Tracheal epithelial cell (primary cell): ENCODE results near the gene UBE2J2. TPM values are rescaled to one million over a fixed set of nuclear protein-coding genes. Genes with fewer than 3 reads are reported as not detected.

Experiments
- total RNA-seq: library from RNA; depleted of rRNA; stranded (reverse); fragments of >200 nt; gene quantifications from 2 replicates; pipeline ENCODE4 v1.2.1, GENCODE V29; 2014

Gene UBE2J2
- total RNA-seq, result 45.2 and 48.0 TPM in 2 replicates

DNA sequence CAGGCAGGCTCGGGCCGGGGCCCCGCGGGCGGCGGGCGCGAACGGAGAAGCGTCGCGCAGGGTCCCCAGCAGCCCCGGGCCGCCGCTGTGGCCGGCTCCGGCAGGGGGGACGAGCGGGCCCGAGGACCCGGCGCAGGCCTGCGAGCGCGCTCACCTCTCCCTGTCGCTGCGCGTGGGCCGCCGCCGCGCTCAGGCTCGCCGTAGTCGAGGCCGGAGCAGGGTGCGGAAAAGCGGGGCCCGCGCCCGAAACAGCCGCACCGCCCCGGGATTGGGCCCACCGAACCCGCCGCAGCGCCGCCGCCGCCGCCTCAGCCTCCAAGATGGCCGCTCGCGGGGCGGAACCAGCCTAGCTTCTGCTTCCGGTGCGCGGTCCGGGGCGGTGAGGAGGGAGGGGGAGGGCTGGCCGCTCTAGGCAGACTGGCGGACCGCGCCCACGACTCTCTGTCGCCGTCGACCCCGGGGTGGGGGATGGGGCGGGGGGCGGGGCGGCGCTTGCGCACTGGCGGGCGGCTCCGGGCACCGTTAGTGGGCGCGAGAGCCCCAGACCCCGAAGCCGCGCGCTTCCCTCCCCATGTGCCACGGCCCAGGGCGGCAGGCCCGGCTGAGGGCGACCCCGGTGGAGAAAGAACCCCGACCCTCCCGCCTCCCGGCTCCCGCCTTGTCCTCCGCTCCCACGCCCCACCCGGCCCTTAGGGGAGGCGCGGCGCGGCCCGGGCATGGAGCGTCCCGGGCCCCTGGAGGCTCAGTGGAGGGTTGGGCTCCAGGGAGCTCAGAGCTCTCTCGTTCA is at the start of gene UBE2J2:
Gene UBE2J2, minus strand, starts transcription at position 343 of the 787 bp plus-strand sequence. CDS start 5,862 bp downstream, outside the sequence.

DNA sequence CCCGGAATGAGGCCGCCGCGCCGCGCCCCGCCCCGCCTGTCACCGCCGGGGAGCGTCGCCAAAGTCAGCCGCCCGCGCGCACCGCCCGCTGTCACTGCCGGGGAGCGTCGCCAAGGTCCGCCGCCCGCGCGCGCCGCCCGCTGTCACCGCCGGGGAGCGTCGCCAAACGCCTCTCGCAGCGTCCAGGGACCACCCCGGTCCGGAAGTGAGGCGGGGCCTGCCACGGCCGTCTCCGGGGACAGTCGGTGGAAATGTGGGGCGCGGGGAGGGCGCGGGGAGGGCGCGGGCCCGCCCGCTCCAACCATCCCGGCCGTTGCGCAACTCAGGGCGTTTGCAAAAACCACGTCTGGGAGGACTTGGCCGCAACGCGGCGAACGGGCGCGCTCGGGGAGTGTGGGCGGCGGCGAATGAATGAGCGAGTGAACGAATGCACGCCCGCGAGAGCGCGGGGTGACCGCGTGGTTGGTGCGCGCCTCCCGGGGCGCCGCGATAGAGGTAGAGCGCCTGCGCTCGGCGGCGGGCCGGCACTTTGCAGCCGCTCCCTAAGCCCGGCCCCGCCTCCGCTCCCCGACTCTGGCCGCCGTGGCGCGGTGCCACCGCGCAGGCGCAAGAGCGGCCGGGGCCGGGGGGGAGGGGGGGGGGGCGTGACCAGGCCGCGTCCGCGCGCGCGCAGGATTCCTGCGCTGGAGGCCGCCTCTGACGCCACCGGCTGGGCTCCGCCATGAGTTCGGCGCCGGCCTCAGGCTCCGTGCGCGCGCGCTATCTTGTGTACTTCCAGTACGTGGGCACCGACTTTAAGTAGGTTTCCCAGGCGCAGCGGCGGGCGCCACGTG is 34.5 kb upstream of the UBE2J2 start, which contains the start of the genes ACAP3 and PUSL1:
Gene ACAP3, minus strand, starts transcription at position 8 of the 833 bp plus-strand sequence. CDS start 115 bp downstream, outside the sequence.
Gene PUSL1, plus strand, starts transcription at position 675 of the 833 bp plus-strand sequence. Its CDS starts 47 bp downstream, at position 722.

DNA sequence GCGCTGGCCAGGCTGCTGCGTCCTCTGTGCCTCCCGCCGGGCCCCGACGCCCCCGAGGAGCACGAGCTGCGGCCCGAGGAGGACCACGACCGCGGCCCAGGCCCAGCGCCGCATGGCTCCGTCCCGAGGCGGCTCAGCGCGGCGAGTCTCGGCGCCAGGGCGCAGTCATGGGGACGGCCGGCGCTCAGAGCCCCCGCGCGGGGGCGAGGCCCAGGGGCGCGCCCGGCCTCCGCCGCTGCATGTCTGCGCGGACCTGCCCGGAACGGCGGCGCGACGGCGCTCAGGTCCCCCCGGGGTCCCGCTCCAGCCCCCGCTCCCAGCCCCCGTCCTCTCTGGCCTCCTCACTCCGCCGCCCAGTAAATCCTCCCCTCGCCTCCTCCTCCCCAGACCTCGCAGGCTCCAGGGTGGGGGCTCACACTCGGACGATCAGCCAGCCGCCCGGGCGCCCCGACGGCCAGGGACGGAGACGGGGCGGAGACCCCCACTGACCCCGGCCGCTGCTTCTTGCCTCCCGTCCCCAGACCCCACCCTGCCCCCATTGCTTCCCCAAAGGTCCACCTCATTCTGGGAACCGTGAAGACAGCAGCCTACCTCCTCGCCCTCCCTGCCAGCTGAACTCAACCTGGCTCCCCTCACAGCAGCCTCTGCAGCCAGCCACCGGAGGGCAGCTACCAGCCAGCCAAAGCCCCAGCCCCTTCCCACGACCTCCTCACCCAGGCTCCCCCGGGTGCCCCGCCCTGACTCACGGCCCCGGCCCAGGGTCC is 26.9 kb downstream of the UBE2J2 start, which contains the start of gene C1QTNF12:
Gene C1QTNF12, minus strand, starts transcription at position 146 of the 764 bp plus-strand sequence. Its CDS starts 32 bp downstream, at position 114.

DNA sequence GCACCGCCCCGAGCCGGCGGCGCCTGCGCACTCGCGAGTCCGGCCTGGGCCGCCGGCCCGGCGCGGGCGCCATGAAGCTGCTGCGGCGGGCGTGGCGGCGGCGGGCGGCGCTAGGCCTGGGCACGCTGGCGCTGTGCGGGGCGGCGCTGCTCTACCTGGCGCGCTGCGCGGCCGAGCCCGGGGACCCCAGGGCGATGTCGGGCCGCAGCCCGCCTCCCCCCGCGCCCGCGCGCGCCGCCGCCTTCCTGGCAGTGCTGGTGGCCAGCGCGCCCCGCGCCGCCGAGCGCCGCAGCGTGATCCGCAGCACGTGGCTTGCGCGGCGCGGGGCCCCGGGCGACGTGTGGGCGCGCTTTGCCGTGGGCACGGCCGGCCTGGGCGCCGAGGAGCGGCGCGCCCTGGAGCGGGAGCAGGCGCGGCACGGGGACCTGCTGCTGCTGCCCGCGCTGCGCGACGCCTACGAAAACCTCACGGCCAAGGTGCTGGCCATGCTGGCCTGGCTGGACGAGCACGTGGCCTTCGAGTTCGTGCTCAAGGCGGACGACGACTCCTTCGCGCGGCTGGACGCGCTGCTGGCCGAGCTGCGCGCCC is 41.4 kb downstream of the UBE2J2 start, which contains the start of gene B3GALT6:
Gene B3GALT6, plus strand, starts transcription at position 30 of the 588 bp plus-strand sequence. Its CDS starts 42 bp downstream, at position 72.

GRCh38 chr1:1231400-1232207 is 42.0 kb downstream of the UBE2J2 start, which contains the start of gene SDF4:
SDF4 (minus strand) TSS chr1:1232001; CDS start chr1:1228772, 3,229 bp downstream.

DNA sequence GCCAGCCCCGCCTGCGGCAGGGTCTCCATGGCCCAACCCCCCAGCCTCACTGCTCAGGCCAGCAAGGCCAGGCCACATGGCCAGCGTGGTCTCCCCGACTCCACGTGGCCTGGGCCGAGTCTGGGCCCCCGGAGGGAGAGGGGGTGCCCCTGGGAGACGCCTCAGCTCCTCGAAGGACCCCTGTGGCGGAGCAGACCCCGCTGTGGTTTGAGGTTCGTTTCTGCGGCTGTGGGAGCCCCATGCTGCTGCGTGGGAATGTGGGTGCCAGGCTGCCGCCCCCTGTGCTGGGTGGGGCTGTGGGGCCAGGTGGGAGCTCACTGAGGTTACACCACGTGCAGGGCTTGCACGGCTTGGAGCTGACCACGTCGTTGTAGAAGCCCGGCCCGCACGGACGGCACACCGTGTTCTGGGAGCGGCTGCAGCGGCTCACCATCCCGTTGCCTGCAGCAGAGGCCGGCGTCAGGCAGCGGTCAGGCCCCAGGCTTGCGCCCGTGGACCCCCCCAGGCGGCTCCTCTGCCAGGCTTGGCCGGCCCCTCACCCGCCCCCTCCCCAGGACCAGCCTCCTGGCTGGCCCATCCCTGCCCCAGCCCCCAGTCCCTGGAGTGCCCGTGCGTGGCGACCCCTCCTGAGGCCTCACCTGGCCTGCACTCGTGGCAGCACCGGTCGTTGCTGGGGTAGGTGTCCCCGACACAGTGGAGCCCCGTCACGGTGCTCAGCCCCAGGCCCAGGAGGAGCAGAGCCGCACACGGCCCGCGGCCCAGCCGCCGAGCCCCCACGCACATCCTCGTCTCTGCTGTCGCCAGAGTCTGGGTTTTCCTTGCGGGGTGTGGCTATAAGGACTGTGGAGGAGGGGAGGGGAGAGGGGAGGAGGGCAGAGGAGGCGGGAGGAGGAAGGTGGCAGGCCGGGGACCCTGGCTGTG is 60.0 kb downstream of the UBE2J2 start, which contains the start of gene TNFRSF4:
Gene TNFRSF4, minus strand, starts transcription at position 809 of the 921 bp plus-strand sequence. Its CDS starts 26 bp downstream, at position 783.

DNA sequence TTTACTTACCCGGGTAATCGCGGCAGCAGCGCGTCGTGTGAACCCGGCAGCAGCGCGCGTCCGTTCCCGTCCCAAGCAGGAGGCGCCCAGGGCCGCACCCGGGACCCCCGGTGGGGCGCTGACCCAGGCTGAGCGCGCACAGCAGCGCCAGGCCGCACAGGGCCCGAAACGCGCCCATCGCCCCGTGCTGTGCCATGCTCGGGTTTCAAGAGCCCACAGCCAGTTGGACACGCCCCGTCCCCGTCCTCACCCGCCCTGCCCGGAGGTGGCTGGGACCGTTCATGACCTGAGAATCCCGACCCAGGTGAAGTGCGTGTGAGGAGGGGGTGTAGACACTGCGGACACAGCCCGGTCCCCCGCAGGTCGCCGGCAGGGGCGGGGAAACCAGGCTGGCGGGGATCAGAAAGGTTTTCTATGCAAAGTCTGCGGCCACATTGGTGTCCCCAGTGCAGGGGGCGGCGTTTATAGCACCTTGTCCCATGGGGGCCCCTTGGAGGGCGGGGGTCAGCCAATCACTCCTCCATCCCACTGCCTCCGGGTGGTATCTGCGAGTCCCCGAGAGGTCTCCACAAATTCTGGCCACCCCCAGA is 67.2 kb downstream of the UBE2J2 start, which contains the start of gene TNFRSF18:
Gene TNFRSF18, minus strand, starts transcription at position 217 of the 590 bp plus-strand sequence. Its CDS starts 21 bp downstream, at position 196.

Other genes with a start within 250 kb of the UBE2J2 start
- 3.8 and 5.1 TPM in 2 replicates for gene RNF223, start 199.5 kb downstream of the UBE2J2 start, total RNA-seq
- 8.0 and 10.2 TPM in 2 replicates for gene C1orf159, start 157.8 kb downstream of the UBE2J2 start, total RNA-seq
- gene TTLL10, start 100.0 kb downstream of the UBE2J2 start, total RNA-seq, result not detected in 2 replicates
- gene TNFRSF18, start 67.3 kb downstream of the UBE2J2 start, total RNA-seq, result 0.64 and 1.9 TPM in 2 replicates
- not detected in 2 replicates for gene TNFRSF4, start 59.7 kb downstream of the UBE2J2 start, total RNA-seq
- 73.1 and 76.6 TPM in 2 replicates for gene SDF4, start 41.9 kb downstream of the UBE2J2 start, total RNA-seq
- 28.8 and 37.8 TPM in 2 replicates for gene B3GALT6, start 41.6 kb downstream of the UBE2J2 start, total RNA-seq
- gene C1QTNF12, start 27.1 kb downstream of the UBE2J2 start, total RNA-seq, result 1.9 and 2.4 TPM in 2 replicates
- 0.21 and 0.96 TPM in 2 replicates for gene SCNN1D, start 6.6 kb upstream of the UBE2J2 start, total RNA-seq
- gene ACAP3, start 34.1 kb upstream of the UBE2J2 start, total RNA-seq, result 35.0 and 38.1 TPM in 2 replicates
- 25.1 and 36.7 TPM in 2 replicates for gene PUSL1, start 34.7 kb upstream of the UBE2J2 start, total RNA-seq
- 53.9 and 67.0 TPM in 2 replicates for gene INTS11, start 50.8 kb upstream of the UBE2J2 start, total RNA-seq
- 17.1 and 23.1 TPM in 2 replicates for gene CPTP, start 50.9 kb upstream of the UBE2J2 start, total RNA-seq
- 0.21 TPM in 1 of 2 replicates, not detected in the other for gene TAS1R3, start 57.4 kb upstream of the UBE2J2 start, total RNA-seq
- gene DVL1, start 75.6 kb upstream of the UBE2J2 start, total RNA-seq, result 262 and 265 TPM in 2 replicates
- gene MXRA8, start 84.7 kb upstream of the UBE2J2 start, total RNA-seq, result 2.8 and 12.0 TPM in 2 replicates
- 138 and 166 TPM in 2 replicates for gene AURKAIP1, start 101.4 kb upstream of the UBE2J2 start, total RNA-seq
- gene CCNL2, start 125.5 kb upstream of the UBE2J2 start, total RNA-seq, result 75.2 and 80.1 TPM in 2 replicates
- 56.1 and 74.5 TPM in 2 replicates for gene MRPL20, start 133.4 kb upstream of the UBE2J2 start, total RNA-seq
- 11.6 and 15.1 TPM in 2 replicates for gene ANKRD65, start 147.4 kb upstream of the UBE2J2 start, total RNA-seq
- 13.0 and 14.1 TPM in 2 replicates for gene VWA1, start 161.8 kb upstream of the UBE2J2 start, total RNA-seq
- gene ATAD3C, start 175.8 kb upstream of the UBE2J2 start, total RNA-seq, result not detected in 2 replicates
- 13.0 and 22.4 TPM in 2 replicates for gene ATAD3B, start 197.9 kb upstream of the UBE2J2 start, total RNA-seq
- 25.2 and 41.0 TPM in 2 replicates for gene ATAD3A, start 238.3 kb upstream of the UBE2J2 start, total RNA-seq